ENCODE results near the gene MAP4K4.

- TF ChIP-seq CTCF (optimal IDR thresholded peaks at IDR 0.05 in 1 of 3, IDR thresholded peaks at IDR 0.05 in 1 of 3, conservative IDR thresholded peaks at IDR 0.05 in 1 of 3; ENCODE audit: extremely low read depth in 1 of 3, insufficient read depth in 2 of 3, low read length in 3 of 3) = no peak
- no peak for TF ChIP-seq EZH2 (IDR thresholded peaks at IDR 0.05; ENCODE audit: low read length)
Observed at GRCh38 chr2:101704046-101704466, 6.5 kb downstream of the MAP4K4 start.
